Prostate gland (tissue), 2 donors: ENCODE results near the gene NEU2. TPM values are rescaled to one million over a fixed set of nuclear protein-coding genes. Genes with fewer than 3 reads are reported as not detected.

Source experiments
- DNase-seq: peaks from one replicate; pipeline ENCODE4 v3.0.0-alpha.2; 2019; ENCODE audit warnings: low spot score
- H3K27ac ChIP-seq, 2 donors: fragments of 200-600 bp; sonication (generic); 2 replicates each; pipeline ENCODE4 v1.5.1; 2017 to 2019
- H3K27me3 ChIP-seq: fragments of 200-600 bp; sonication (generic); replicated peaks from 2 replicates; pipeline ENCODE4 v1.5.1; 2019; ENCODE audit not compliant: insufficient read depth
- H3K36me3 ChIP-seq, 2 donors: fragments of 200-600 bp; sonication (generic); 1 replicate in 1 of 2; 2 replicates in 1 of 2; pipeline versions ENCODE4 v1.5.1 to v1.8.1; 2017 to 2019
- H3K4me1 ChIP-seq: fragments of 200-600 bp; sonication (generic); replicated peaks from 2 replicates; pipeline ENCODE4 v1.5.1; 2019
- H3K4me3 ChIP-seq, 2 donors: fragments of 200-600 bp; sonication (generic); 2 replicates each; pipeline ENCODE4 v1.5.1; 2017 to 2019
- H3K9me3 ChIP-seq: fragments of 200-600 bp; sonication (generic); 2 replicates; pipeline ENCODE4 v1.5.1; 2017
- POLR2A ChIP-seq: fragments of 450-650 bp; IDR thresholded peaks from one replicate; pipeline ENCODE4 v1.6.1; 2016; ENCODE audit warnings: antibody characterized with exemption, mild to moderate bottlenecking
- POLR2AphosphoS5 ChIP-seq: sonication (generic); formaldehyde crosslinking; IDR thresholded peaks from one replicate; pipeline ENCODE4 v1.6.1; 2017; ENCODE audit warnings: antibody characterized with exemption
- WGBS: methylation state at CpG from one replicate; pipeline ENCODE4 v1.1.5; 2018; 5-methylcytosine and 5-hydroxymethylcytosine counted together
- intact Hi-C: fragments of 100-400 bp; cut with DNase I; formaldehyde crosslinking; loops from one replicate; pipeline ENCODE4 v1.14.2; 2022
- total RNA-seq, 2 donors: library from RNA; depleted of rRNA; stranded (reverse); fragments of >200 nt; gene quantifications; one replicate each; pipeline ENCODE4 v1.1.0, GENCODE V29; 2016
- TF ChIP-seq, protein P1 (sequence below), 4 experiments: fragments of 200-600 bp in 2 of 4; fragments of 450-650 bp in 2 of 4; sonication (generic) in 2 of 4; IDR thresholded peaks; 1 replicate in 3 of 4; 2 replicates in 1 of 4; pipeline ENCODE4 v1.5.1; 2016 to 2019; ENCODE audit warnings: antibody characterized with exemption in 4 of 4, mild to moderate bottlenecking in 2 of 4, moderate library complexity in 2 of 4

The NEU2 gene
- total RNA-seq, 2 donors from 2014 or later = not detected

DNA sequence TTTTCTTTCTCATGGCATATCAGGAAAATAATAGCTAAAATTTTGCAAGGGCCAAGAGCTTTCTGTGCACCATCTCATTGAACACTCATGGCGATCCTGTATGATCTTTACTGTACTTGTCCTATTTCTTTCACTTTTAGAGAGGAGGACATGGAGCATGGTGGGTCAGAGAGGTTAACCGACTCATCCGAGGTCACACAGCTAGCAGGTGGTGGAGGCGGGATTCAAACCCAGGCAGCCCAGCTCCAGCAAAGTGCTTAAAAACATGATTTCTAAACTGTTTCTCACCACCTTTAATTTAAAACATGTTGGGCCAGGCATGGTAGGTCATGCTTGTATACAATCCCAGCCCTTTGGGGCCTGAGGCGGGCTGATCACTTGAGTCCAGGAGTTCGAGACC, 25.8 kb upstream of the NEU2 start:
- no peak for DNase-seq
- H3K9me3 ChIP-seq = no peaks in the 10 kb centered on the region

DNA sequence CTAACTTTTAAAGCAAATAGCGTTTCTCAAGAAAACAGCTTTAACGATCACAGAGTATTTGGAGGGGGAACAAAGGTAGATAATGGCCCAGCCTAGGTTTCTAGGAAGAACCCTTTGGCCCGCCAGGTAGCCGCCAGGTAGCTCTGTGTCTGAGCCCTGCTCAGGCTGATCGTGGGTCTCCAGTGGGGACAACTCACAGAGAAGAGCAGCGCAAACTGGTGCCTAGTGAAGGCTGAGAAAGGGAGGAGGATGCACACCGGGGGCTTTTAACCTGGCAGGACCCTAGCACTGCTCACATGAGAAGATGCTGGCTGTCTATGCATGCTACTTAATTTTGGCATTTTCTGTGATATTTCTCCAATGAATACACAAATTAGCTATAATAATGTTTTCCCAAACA, 25.2 kb upstream of the NEU2 start:
- DNase-seq = no peak
- TF ChIP-seq POLR2A = no peak
- TF ChIP-seq POLR2AphosphoS5 = no peak
- TF ChIP-seq, protein P1, sequence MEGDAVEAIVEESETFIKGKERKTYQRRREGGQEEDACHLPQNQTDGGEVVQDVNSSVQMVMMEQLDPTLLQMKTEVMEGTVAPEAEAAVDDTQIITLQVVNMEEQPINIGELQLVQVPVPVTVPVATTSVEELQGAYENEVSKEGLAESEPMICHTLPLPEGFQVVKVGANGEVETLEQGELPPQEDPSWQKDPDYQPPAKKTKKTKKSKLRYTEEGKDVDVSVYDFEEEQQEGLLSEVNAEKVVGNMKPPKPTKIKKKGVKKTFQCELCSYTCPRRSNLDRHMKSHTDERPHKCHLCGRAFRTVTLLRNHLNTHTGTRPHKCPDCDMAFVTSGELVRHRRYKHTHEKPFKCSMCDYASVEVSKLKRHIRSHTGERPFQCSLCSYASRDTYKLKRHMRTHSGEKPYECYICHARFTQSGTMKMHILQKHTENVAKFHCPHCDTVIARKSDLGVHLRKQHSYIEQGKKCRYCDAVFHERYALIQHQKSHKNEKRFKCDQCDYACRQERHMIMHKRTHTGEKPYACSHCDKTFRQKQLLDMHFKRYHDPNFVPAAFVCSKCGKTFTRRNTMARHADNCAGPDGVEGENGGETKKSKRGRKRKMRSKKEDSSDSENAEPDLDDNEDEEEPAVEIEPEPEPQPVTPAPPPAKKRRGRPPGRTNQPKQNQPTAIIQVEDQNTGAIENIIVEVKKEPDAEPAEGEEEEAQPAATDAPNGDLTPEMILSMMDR (IDR thresholded peaks at IDR 0.05) = no peak
- Histone ChIP-seq H3K27ac (no peak overlapping the region), H3K4me1 (no peaks in the 10 kb centered on the region), H3K36me3 (no peaks in the 10 kb centered on the region), H3K4me3 (no peak overlapping the region), H3K9me3 (no peaks in the 10 kb centered on the region), H3K27me3 (no peaks in the 10 kb centered on the region)
- 80% methylated on average over 7 of the region's 7 CpGs for WGBS
- intact Hi-C loops = no loop called here

More for the DNA sequence above, 25.8 kb upstream of the NEU2 start:
- H3K36me3 ChIP-seq = no peaks in the 10 kb centered on the region
- no peak overlapping the region for H3K27ac ChIP-seq
- WGBS = 90% methylated on average over 6 of the region's 6 CpGs
- H3K27me3 ChIP-seq = no peaks in the 10 kb centered on the region
- TF ChIP-seq POLR2AphosphoS5 (no peak), POLR2A (no peak)
- TF ChIP-seq, protein P1 (IDR thresholded peaks at IDR 0.05) = no peak
- intact Hi-C loops = no loop called here
- H3K4me1 ChIP-seq = no peaks in the 10 kb centered on the region
- no peak overlapping the region for H3K4me3 ChIP-seq

DNA sequence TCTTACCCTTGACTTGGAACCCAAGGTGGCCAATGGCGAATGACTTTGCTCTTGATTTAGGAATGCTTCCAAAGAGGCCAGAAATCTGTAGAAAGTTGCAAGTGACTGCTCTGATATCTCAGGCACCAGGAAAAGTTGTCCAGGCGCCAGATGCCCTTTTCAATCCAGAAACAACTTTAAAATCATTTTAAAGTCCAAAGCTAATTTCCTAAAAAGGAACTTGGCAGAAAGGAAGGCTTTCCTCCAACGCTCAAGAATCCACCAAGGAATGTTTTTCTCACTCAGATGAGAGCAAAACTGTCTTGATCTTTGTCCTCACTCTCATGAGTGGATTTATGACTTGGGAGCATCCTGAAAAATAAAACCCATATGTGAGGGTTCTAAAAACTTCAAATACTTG, 24.7 kb upstream of the NEU2 start:
- DNase-seq = no peak
- Histone ChIP-seq H3K9me3 (no peaks in the 10 kb centered on the region), H3K27me3 (no peaks in the 10 kb centered on the region), H3K27ac (no peak overlapping the region), H3K4me1 (no peaks in the 10 kb centered on the region), H3K4me3 (no peak overlapping the region), H3K36me3 (no peaks in the 10 kb centered on the region)
- 75% methylated on average over 3 of the region's 3 CpGs for WGBS
- intact Hi-C loops = no loop called here
- TF ChIP-seq POLR2A (no peak), POLR2AphosphoS5 (no peak)
- TF ChIP-seq, protein P1 (IDR thresholded peaks at IDR 0.05) = no peak

DNA sequence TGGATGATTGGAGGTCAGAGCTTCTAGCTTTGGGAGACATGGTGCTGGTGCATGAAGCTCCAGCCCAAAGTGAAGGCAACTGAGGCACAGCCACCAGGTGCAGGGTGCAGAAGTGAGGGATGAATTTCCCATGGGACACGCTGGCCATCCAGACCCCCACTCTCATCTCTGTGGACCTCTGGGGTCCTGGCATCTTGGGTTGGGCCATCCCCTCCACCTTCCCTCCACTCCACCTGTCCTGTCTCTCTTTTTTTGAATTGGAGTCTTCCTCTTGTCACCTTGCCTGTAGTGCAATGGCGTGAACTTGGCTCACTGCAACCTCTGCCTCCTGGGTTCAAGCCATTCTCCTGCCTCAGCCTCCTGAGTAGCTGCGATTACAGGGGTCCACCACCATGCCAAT, 22.8 kb upstream of the NEU2 start:
- 88% methylated on average over 3 of the region's 3 CpGs for WGBS

More for the DNA sequence above, 22.8 kb upstream of the NEU2 start:
- no peaks in the 10 kb centered on the region for H3K36me3 ChIP-seq
- no peak for TF ChIP-seq POLR2AphosphoS5
- TF ChIP-seq, protein P1 (IDR thresholded peaks at IDR 0.05) = no peak
- no peak for TF ChIP-seq POLR2A
- intact Hi-C loops = no loop called here
- H3K27ac ChIP-seq = no peak overlapping the region
- H3K27me3 ChIP-seq = no peaks in the 10 kb centered on the region
- no peaks in the 10 kb centered on the region for H3K4me1 ChIP-seq
- H3K9me3 ChIP-seq = no peaks in the 10 kb centered on the region
- H3K4me3 ChIP-seq = no peak overlapping the region
- no peak for DNase-seq
